GM19395 (cell line): Measurements from ENCODE around the gene DNAJB1.
A peak's percentile ranks its signal among the peaks of the same experiment; 100 is the strongest.
"Not testable (repeated sequence)": the region's sequence is repeated elsewhere in the genome, so short reads cannot be mapped to it uniquely, and the experiment has no call there.

Experiments used
- ATAC-seq: cut with Tn5 transposase; IDR thresholded peaks from one replicate; pipeline ENCODE4 v1.9.1; 2021; ENCODE audit warnings: mild to moderate bottlenecking, moderate library complexity; ENCODE audit not compliant: unreplicated experiment

DNAJB1 gene

GRCh38 chr19:14525729-14526128 lies 7.5 kb upstream of the DNAJB1 start:
- no peak for ATAC-seq

- no peak for ATAC-seq
Measured at GRCh38 chr19:14520543-14520942, 2.3 kb upstream of the DNAJB1 start.

GRCh38 chr19:14519860-14520407 lies 1.7 kb upstream of the DNAJB1 start:
- no peak for ATAC-seq

DNA sequence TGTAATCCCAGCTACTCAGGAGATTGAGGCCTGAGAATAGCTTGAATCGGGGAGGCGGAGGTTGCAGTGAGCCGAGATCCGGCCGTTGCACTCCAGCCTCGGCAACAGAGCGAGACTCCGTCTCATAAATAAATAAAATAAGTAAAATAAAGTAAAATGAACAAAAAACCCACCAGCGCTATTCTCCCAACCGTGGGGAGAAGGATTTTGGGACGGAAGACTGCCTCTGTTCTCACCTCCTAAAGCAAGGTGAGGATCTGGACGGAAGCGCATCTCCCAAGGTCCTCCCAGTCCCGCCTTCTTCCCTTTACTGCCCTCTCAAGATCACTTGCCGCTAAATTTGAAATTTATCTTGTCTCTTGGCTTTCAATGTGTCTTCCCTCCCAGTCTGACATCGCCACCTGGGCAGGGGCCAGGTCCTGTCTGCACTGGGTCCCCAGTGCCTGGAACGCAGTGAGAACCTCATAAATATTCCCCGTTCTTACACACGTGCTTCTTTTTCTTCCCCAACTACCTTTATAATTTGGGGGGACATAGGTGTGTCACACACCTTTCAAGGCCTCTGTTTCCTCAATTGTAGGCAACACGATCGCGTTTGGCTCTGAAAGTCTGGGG lies 1.2 kb upstream of the DNAJB1 start:
- no peak for ATAC-seq

DNA sequence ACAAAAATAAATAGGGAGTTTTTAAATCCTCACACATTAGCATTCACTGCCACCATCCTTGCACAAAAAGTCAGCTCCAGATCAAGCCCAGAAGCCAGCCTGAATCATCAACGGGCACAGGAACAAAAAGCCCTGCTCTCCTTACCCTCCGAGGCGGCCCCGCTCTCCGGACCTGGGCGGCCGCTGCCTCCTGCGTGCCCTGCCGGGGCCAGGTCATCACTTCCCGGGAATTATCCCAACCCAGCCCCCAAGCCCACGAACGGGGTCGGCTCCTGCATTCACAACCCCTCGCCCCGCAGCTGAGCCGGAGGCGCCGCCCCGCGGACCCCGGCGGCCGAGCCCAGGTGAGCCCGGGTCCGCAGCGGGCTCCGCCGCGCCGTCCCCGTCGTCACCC lies 754 bp downstream of the DNAJB1 start:
- ATAC-seq = peak; percentile 1

DNA sequence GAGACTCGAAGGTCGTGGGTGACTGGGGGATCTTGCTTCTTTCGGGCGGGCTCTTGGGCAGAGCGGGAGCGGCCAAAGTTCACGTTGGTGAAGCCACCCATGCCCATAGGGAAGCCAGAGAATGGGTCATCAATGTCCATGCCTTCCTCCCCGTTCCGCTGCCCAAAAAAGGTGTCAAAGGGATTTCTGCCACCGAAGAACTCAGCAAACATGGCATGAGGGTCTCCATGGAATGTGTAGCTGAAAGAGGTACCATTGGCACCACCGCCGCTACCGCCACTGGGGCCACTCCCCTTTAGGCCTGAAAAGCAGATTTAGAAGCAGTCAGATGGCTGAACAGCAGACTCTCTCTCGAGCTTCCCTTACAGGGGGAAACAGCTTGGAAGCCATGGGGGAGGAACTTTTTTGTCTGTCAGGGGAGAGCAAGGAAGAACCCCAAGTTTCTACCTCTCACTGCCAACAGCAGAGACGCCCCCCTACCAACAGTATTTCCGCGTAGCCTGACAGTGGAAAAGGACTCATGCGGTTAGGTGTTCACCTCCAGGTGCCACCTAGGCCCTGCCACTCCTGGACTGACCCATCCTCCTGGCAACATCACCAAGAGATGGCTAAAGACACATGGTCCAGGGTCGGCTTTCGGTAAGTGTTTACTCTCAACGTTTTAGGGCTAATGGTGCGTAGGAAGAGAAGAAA lies 1.3 kb downstream of the DNAJB1 start:
- ATAC-seq = no peak

- ATAC-seq = no peak
Measured at GRCh38 chr19:14516048-14516534, 2.1 kb downstream of the DNAJB1 start.

- no peak for ATAC-seq
Measured at GRCh38 chr19:14515501-14516047, 2.6 kb downstream of the DNAJB1 start.

GRCh38 chr19:14514215-14514863 lies 3.9 kb downstream of the DNAJB1 start:
- ATAC-seq = no peak

DNA sequence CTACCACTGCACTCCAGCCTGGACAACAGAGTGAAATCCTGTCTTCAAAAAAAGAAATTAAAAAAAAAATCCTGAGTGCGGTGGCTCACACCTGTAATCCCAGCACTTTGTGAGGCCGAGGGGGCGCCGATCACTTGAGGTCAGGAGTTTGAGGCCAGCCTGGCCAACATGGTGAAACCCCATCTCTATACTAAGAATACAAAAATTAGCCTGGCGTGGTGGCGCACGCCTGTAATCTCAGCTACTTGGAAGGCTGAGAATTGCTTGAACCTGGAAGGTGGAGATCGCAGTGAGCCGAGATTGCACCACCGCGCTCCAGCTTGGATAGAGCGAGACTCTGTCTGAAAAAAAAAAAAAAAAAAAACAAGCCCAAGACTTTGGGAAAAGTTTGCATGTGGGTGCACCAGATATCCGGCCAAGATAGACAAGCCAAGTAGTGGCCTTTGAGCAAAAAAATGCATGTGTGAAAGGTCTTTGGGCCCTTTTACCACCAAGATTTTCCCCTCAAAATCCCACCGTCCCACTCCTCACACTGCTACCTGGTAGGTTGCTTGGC lies 5.7 kb downstream of the DNAJB1 start:
- ATAC-seq = no peak

DNA sequence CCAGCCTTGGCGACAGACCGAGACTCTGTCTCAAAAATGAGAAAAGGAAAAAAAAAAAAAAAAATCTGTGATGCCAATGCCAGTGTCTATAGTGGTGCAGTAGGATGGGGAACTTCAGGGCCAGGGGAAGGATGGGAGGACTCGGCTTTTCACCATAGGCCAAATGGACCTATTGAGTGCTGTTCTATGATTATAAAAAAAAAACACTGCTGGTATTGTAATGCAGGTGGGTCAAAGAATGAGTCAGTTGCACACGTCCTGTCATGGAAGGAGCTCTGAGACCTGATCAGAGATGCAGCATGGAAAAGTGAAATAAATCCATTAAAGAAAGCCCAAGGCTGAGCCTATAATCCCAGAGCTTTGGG lies 7.0 kb downstream of the DNAJB1 start:
- ATAC-seq = no peak

- no peak for ATAC-seq
Measured at GRCh38 chr19:14510311-14511228, 7.6 kb downstream of the DNAJB1 start.

DNA sequence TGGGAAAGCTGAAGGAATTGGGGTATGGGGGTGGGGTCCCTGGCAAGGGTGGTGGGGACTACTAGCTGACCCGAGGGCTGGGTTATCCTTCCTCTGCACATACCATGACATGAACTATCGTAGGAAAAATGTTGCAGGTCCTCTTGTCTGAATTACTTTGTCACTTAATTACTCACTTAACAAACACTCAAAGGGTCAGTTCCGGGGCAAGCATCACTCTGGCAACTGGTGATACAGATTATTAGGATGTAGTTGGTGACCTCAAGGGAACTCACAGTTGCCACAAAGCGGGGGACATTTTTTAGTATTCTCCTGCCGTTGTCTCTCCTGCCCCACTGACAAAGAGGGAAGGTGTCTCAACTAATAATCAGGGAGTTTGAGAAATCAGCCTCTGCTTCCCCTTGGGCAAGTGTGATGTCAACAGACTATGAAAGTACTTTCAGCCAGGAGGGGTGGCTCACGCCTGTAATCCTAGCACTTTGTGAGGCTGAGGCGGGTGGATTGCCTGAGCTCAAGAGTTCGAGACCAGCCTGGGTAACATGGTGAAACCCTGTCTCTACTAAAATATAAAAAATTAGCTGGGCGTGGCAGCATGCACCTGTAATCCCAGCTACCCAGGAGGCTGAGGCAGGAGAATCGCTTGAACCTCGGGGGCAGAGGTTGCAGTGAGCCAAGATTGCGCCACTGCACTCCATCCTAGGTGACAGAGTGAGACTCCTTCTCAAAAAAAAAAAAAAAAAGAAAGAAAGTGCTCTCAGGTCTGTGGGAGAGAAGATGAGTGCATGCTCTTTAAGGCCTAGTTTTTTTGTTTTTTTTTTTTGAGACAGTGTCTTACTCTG lies 10.3 kb downstream of the DNAJB1 start:
- no peak for ATAC-seq

- no peak for ATAC-seq
Measured at GRCh38 chr19:14505488-14506239, 12.5 kb downstream of the DNAJB1 start.

- ATAC-seq = not testable (repeated sequence)
Measured at GRCh38 chr19:14504575-14504974, 13.6 kb downstream of the DNAJB1 start.

GRCh38 chr19:14503285-14503684 lies 14.9 kb downstream of the DNAJB1 start:
- ATAC-seq = no peak

DNA sequence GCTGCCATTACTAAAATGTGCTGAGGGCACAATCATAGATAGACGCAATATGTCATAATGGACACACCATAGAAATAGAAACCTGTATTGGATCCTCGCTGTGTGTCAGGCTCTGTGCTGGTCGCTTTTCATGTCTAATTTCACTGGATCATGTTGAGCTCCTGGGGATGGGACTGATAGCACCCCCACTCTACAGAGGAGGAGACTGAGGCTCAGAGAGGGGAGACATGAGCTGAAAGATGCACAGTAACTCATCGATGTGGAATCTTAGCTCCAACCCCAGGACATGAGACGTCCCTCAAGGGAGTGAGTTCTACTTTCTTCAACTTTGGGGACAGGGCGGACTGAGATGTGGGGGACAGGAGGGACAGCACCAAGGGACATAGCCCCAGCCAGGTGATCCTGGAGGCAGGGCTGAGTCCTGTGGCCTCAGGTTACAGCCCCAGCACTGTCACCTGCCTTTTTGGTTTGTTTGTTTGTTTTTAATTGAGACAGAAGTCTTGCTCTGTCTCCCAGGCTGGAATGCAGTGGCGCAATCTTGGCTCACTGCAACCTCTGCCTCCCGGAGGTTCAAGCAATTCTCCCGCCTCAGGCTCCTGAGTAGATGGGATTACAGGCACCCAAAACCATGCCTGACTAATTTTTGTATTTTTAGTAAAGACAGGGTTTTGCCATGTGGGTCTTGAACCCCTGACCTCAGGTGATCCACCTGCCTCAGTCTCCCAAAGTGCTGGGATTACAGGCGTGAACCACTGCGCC lies 15.7 kb downstream of the DNAJB1 start:
- no peak for ATAC-seq
